Astrocyte of the cerebellum (primary cell): ENCODE results near the gene LIPH.
"Not testable (repeated sequence)": the region's sequence is repeated elsewhere in the genome, so short reads cannot be mapped to it uniquely, and the experiment has no call there.

ENCODE experiments used
- DNase-seq: peaks from one replicate; pipeline ENCODE4 v3.0.0-alpha.2; 2011; ENCODE audit warnings: low read depth
- H3K4me3 ChIP-seq: 2 replicates; pipeline ENCODE4 v1.5.1; 2011; ENCODE audit warnings: mild to moderate bottlenecking, low read depth, low read length, moderate library complexity
- CTCF ChIP-seq: IDR thresholded peaks from 2 replicates; pipeline ENCODE4 v1.5.1; 2012; ENCODE audit warnings: low read length, low read depth, moderate library complexity, mild to moderate bottlenecking; ENCODE audit errors: missing control alignments
- in situ Hi-C: cut with HindIII; loops from 2 replicates; pipeline ENCODE4 v1.10.0; 2017; ENCODE audit warnings: low sequenced_read_pairs

Gene LIPH

GRCh38 chr3:185584686-185585085 is 32.3 kb upstream of the LIPH start:
- in situ Hi-C loops: no loop called here
- no peak for TF ChIP-seq CTCF
- H3K4me3 ChIP-seq: no peak overlapping the region
- DNase-seq: no peak

GRCh38 chr3:185583925-185584324 is 31.5 kb upstream of the LIPH start:
- no peak for DNase-seq
- TF ChIP-seq CTCF: no peak
- H3K4me3 ChIP-seq: no peak overlapping the region
- in situ Hi-C loops: no loop called here

- DNase-seq: no peak
- in situ Hi-C loops: no loop called here
- no peak overlapping the region for H3K4me3 ChIP-seq
- TF ChIP-seq CTCF: no peak
These were observed 30.5 kb upstream of the LIPH start for GRCh38 chr3:185582871-185583270.

- DNase-seq: no peak
- TF ChIP-seq CTCF: no peak
- in situ Hi-C loops: no loop called here
- H3K4me3 ChIP-seq: no peak overlapping the region
These were observed 29.8 kb upstream of the LIPH start for GRCh38 chr3:185582236-185582635.

GRCh38 chr3:185575108-185575869 is 22.9 kb upstream of the LIPH start:
- peak; percentile 54 for TF ChIP-seq CTCF
- peak; percentile 26 for DNase-seq
- H3K4me3 ChIP-seq, in situ Hi-C loops: not testable (repeated sequence)

GRCh38 chr3:185572183-185572582 is 19.8 kb upstream of the LIPH start:
- no peak for TF ChIP-seq CTCF

More at GRCh38 chr3:185572183-185572582, 19.8 kb upstream of the LIPH start:
- no peak for DNase-seq
- no peak overlapping the region for H3K4me3 ChIP-seq
- in situ Hi-C loops: no loop called here
